SK-N-SH (cell line): ENCODE results near the gene F9.

ENCODE experiments used
- CTCF ChIP-seq: fragments of 200-600 bp; sonication (generic); IDR thresholded peaks from 2 replicates; pipeline ENCODE4 v1.6.1; 2017; ENCODE audit warnings: antibody characterized with exemption, mild to moderate bottlenecking, moderate library complexity
- EP300 ChIP-seq, 2 experiments: IDR thresholded peaks; 2 replicates each; pipeline versions ENCODE4 v1.4.0 to v1.6.1; 2012; ENCODE audit warnings: borderline replicate concordance in 1 of 2, low read depth in 1 of 2, low read length in 1 of 2
- MAX ChIP-seq: IDR thresholded peaks from 2 replicates; pipeline ENCODE4 v1.4.0; 2012; ENCODE audit warnings: low read depth
- RCOR1 ChIP-seq: fragments of 150-350 bp; IDR thresholded peaks from 2 replicates; pipeline ENCODE4 v1.6.1; 2017; ENCODE audit warnings: antibody characterized with exemption, low read length
- REST ChIP-seq: IDR thresholded peaks from 2 replicates; pipeline ENCODE4 v1.6.1; 2012; ENCODE audit warnings: mild to moderate bottlenecking, low read depth, low read length, moderate library complexity
- RFX5 ChIP-seq: IDR thresholded peaks from 2 replicates; pipeline ENCODE4 v1.6.1; 2012; ENCODE audit warnings: mild to moderate bottlenecking, improper control_type of control experiment, low read length
- SIN3A ChIP-seq: IDR thresholded peaks from 2 replicates; pipeline ENCODE4 v1.6.1; 2012; ENCODE audit warnings: low read depth, mild to moderate bottlenecking, low read length, moderate library complexity, borderline replicate concordance
- SMC3 ChIP-seq: IDR thresholded peaks from 2 replicates; pipeline ENCODE4 v1.6.1; 2012; ENCODE audit warnings: low read depth, low read length, improper control_type of control experiment
- TAF1 ChIP-seq: IDR thresholded peaks from 2 replicates; pipeline ENCODE4 v1.6.1; 2012; ENCODE audit warnings: low read depth, mild to moderate bottlenecking, low read length, moderate library complexity, borderline replicate concordance
- USF2 ChIP-seq: fragments of 150-350 bp; IDR thresholded peaks from 2 replicates; pipeline ENCODE4 v1.6.1; 2017; ENCODE audit warnings: antibody characterized with exemption, low read length, low read depth, borderline replicate concordance

- TF ChIP-seq REST, result no peak
- TF ChIP-seq CTCF, result no peak
- TF ChIP-seq TAF1, result no peak
- TF ChIP-seq SIN3A, result no peak
- no peak for TF ChIP-seq EP300 (IDR thresholded peaks at IDR 0.05; ENCODE audit: borderline replicate concordance in 1 of 2, low read depth in 1 of 2, low read length in 1 of 2)
- no peak for TF ChIP-seq MAX
- TF ChIP-seq RFX5, result no peak
- no peak for TF ChIP-seq RCOR1
- no peak for TF ChIP-seq SMC3
- TF ChIP-seq USF2, result no peak
These were observed 13.4 kb downstream of the F9 start for GRCh38 chrX:139543920-139544319.
